CD4-positive, alpha-beta T cell treated with Interferon gamma for 1 hour (primary cell): ENCODE measurements around the gene PSMG3.
"Not testable (repeated sequence)": the region's sequence is repeated elsewhere in the genome, so short reads cannot be mapped to it uniquely, and the experiment has no call there.

Experiments used
- DNase-seq: peaks from one replicate; pipeline ENCODE4 v3.0.0-alpha.2; 2020

Gene PSMG3

GRCh38 chr7:1531263-1531978 is 38.4 kb downstream of the PSMG3 start:
- DNase-seq: peak; percentile 40

DNA sequence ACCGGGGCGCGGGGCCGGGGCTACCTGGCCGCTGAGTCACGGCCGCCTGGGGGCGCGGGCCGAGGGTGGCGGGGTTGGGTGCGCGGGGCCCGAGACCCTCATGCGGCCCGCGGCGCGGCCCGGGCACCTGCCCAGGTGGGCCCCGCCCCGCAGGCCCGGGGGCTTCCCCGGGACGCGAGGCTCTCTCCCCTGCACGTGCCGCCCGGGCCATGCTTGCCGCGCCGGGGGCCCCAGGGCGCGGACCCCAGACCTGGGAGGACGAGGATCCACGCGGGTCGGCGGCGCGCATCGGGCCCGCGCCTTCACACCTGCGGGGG is 38.9 kb downstream of the PSMG3 start:
- no peak for DNase-seq

- DNase-seq: no peak
These were observed 40.3 kb downstream of the PSMG3 start for GRCh38 chr7:1529383-1530116.

DNA sequence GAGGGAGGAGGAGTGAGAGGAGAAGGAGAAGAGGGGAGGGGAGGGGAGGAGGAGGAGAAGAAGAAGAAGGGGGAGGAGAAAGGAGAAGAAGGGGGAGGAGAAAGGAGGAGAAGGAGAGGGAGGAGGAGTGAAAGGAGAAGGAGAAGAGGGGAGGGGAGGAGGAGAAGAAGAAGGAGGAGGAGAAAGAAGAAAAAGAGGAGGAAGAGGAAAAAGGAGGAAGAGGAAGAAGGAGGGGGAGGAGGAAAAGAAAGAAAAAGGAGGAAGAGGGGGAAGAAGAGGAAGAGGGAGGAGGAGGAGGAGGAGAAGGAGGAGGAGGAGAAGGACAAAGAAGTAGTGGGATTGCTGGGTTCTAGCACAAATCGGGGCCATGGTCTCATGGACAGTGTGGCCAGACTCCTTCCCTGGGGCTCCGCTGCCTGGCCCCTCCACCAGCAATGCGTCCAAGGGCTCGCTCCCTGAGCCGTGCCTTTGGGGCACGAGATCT is 43.5 kb downstream of the PSMG3 start:
- DNase-seq: no peak

DNA sequence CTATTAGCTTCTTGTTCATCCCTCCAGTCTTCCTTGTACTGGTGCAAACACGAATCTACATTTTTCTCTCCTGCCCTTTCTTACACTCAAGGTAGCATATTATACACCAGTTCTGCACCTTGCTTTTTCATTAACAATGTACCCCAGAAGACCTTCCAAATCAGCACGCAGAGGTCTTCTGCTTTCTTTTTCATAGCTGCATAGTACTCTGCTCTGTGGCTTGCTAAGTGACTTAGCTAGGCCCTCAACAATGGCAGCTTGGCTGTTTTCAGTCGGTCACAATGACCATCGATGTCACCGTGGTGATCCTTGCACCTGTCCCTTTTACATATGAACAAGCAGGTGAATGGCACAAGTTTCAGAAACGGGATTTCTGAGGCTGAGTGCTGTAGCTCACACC is 44.4 kb downstream of the PSMG3 start:
- no peak for DNase-seq

DNA sequence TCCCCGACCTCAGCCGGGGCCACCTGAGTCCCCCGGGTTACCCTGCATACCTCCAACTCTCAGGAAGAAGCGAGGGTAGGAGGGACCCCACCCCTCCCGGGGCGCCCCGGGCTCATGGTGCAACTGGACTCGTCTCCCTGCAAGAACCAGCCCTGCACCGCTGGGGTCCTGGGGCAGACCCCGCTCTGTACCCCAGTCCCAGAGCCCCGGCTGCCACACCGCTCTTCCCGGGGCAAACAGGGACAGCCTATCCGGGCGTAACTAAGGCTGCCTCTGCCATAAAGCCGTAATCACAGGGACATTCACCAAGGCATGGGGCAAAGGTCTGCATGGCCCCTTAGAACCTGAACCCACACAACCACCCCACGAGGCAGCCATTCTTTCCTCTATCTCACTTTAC is 46.0 kb downstream of the PSMG3 start:
- DNase-seq: no peak

DNA sequence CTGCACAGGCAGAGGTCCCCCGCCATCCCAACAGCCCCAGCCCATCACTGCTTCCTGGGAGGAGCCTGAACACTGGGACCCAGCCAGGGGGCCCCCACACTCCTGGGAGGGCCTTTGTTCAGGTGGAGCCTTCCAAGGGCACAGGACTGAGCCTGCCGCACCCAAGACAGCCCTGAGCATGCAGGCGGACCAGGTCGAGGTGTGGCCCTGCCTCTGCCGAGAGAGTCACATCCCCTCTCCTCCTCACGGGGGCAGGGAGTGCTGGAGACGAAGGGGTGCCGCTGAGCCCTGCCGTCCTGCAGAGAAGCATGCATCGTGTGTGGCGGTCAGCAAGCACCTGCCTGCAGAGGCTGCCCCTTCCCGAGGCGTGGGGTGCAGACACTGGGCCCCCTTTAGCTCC is 46.6 kb downstream of the PSMG3 start:
- DNase-seq: no peak

GRCh38 chr7:1521456-1521855 is 48.4 kb downstream of the PSMG3 start:
- no peak for DNase-seq

DNA sequence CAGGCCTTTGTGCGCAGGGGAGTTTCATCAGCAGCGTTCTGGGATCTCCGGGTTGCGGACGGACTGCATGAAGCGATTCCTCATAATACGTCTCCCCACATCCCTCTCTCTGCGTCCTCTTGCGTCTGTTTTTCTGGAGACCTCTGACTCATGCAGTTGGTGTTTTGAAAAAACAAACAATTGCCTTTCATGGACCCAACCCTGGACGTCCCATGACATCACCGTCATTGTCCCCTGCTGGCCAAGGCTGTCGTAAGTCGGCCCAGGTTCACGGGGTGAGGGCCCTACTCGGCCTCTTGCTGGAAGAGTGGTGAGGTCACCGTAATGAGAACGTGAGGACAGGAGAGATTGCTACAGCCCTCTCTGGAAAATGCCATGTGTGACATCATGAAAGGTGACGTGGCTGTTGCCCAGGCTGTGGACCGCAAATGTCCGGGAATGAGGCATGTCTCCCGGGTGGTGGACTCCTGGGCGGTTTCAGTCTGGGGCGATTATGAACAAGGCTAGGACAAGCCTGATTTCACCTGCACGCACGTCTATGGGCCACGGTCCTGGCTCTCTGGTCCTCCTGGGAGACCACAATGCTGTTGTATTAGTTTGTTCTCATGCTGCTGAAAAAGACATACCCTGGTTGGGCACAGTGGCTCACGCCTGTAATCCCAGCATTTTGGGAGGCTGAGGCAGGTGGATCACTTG is 49.1 kb downstream of the PSMG3 start:
- DNase-seq: no peak

GRCh38 chr7:1519322-1519922 is 50.4 kb downstream of the PSMG3 start:
- not testable (repeated sequence) for DNase-seq
